ENCODE data around the gene RAP1GAP2. TPM values are rescaled to one million over a fixed set of nuclear protein-coding genes. Genes with fewer than 3 reads are reported as not detected.

The RAP1GAP2 gene
- total RNA-seq, 1 experiment from 2014 or later = 72.8 TPM

GRCh38 chr17:2948721-2949468, 152.7 kb downstream of the RAP1GAP2 start:
- H3K36me3 Mint-ChIP-seq = no peaks in the 10 kb centered on the region
- DNase-seq (ENCODE audit: low spot score) = no peak
- no peaks in the 10 kb centered on the region for H3K27me3 Mint-ChIP-seq (ENCODE audit: low read depth)
- H3K27ac Mint-ChIP-seq = no peak overlapping the region
- no peak for TF ChIP-seq SOX15 (CRISPR knock-in tag; IDR thresholded peaks at IDR 0.05)
- no peak for TF ChIP-seq GABPB1 (CRISPR knock-in tag; IDR thresholded peaks at IDR 0.05)
- TF ChIP-seq FOXJ3 (CRISPR knock-in tag; IDR thresholded peaks at IDR 0.05; ENCODE audit: borderline replicate concordance) = no peak
- TF ChIP-seq RELA (CRISPR knock-in tag; IDR thresholded peaks at IDR 0.05; ENCODE audit: borderline replicate concordance) = no peak
- no peak for TF ChIP-seq ARID4B (CRISPR knock-in tag; IDR thresholded peaks at IDR 0.05; ENCODE audit: borderline replicate concordance)
- no peak for TF ChIP-seq PRRX2 (CRISPR knock-in tag; IDR thresholded peaks at IDR 0.05)
- TF ChIP-seq SMAD4 (CRISPR knock-in tag; IDR thresholded peaks at IDR 0.05) = no peak
- TF ChIP-seq TEAD1 (CRISPR knock-in tag; IDR thresholded peaks at IDR 0.05) = no peak
- no peak for TF ChIP-seq JUN (CRISPR knock-in tag; IDR thresholded peaks at IDR 0.05)
- no peak for TF ChIP-seq CDX4 (CRISPR knock-in tag; IDR thresholded peaks at IDR 0.05; ENCODE audit: borderline replicate concordance)
- no peak for TF ChIP-seq ESRRA (CRISPR knock-in tag; IDR thresholded peaks at IDR 0.05; ENCODE audit: borderline replicate concordance)
- TF ChIP-seq CREM (CRISPR knock-in tag; IDR thresholded peaks at IDR 0.05) = no peak
- TF ChIP-seq TCF7 (CRISPR knock-in tag; IDR thresholded peaks at IDR 0.05; ENCODE audit: low read depth) = no peak
- no peak for TF ChIP-seq NR3C1 (CRISPR knock-in tag; conservative IDR thresholded peaks at IDR 0.05; ENCODE audit: low read depth)
- TF ChIP-seq ATF6 (CRISPR knock-in tag; IDR thresholded peaks at IDR 0.05) = no peak
- no peak for TF ChIP-seq NR2C2 (CRISPR knock-in tag; IDR thresholded peaks at IDR 0.05)
- TF ChIP-seq AFF4 (CRISPR knock-in tag; IDR thresholded peaks at IDR 0.05; ENCODE audit: borderline replicate concordance) = no peak
- TF ChIP-seq ZNF263 (CRISPR knock-in tag; IDR thresholded peaks at IDR 0.05; ENCODE audit: low read depth) = no peak
- TF ChIP-seq ZBTB21 (CRISPR knock-in tag; IDR thresholded peaks at IDR 0.05; ENCODE audit: borderline replicate concordance) = no peak
- ChIA-PET CTCF (interaction anchor here (0.9 kb wide), 1 partner anchor 19 kb away, joined by 3 read pairs; no protein-coding TSS in a partner anchor), POLR2A (no interaction called here)
- H3K4me3 Mint-ChIP-seq = no peak overlapping the region
- ATAC-seq = no peak
- no peaks in the 10 kb centered on the region for H3K9me3 Mint-ChIP-seq
- H3K4me1 Mint-ChIP-seq = peaks cover 2% of the 10 kb centered on the region; the same call in 1 of the 2 replicates
